Panc1 (cell line): ENCODE data around the gene SLC1A3. TPM values are rescaled to one million over a fixed set of nuclear protein-coding genes. Genes with fewer than 3 reads are reported as not detected.

Experiments
- ATAC-seq: fragments of 200-7000 bp; cut with Tn5 transposase; 2 replicates; pipeline ENCODE4 v1.9.1; 2020; ENCODE audit warnings: mild to moderate bottlenecking, moderate library complexity
- BruUV-seq: library from RNA; stranded (reverse); fragments of 400-500 nt; replicated peaks from 2 replicates; lab custom pipeline; 2021; lab: Mats Ljungman, UMichigan
- CTCF ChIA-PET: fragments of 300-600 bp; sonication (Branson Sonifier 250); formaldehyde crosslinking; loops from one replicate; lab custom pipeline; 2022; ENCODE audit warnings: antibody characterized with exemption; lab: Charles Lee
- POLR2A ChIA-PET: fragments of 300-600 bp; sonication (Branson Sonifier 250); formaldehyde crosslinking; loops from one replicate; lab custom pipeline; 2022; ENCODE audit warnings: antibody characterized with exemption; lab: Charles Lee
- DNase-seq: peaks from one replicate; pipeline ENCODE4 v3.0.0-alpha.2; 2010; ENCODE audit warnings: low read depth, low spot score
- H3K27ac ChIP-seq: 2 replicates; pipeline ENCODE4 v1.5.1; 2011; ENCODE audit warnings: mild to moderate bottlenecking, low read length, inconsistent platforms
- H3K27me3 ChIP-seq: fragments of 200-500 bp; sonication (Bioruptor generic); 2 replicates; pipeline ENCODE4 v1.6.0; 2014; ENCODE audit warnings: low read length, inconsistent platforms; ENCODE audit not compliant: control insufficient read depth, insufficient read depth
- H3K36me3 ChIP-seq: fragments of 200-500 bp; sonication (Bioruptor generic); 2 replicates; pipeline ENCODE4 v1.5.1; 2014; ENCODE audit warnings: inconsistent platforms, mild to moderate bottlenecking, low read length, moderate library complexity; ENCODE audit not compliant: control insufficient read depth, insufficient read depth
- H3K4me1 ChIP-seq: 2 replicates; pipeline ENCODE4 v1.5.1; 2011; ENCODE audit warnings: inconsistent platforms, mild to moderate bottlenecking, low read length, moderate library complexity; ENCODE audit not compliant: control insufficient read depth, insufficient read depth
- H3K4me3 ChIP-seq, 2 experiments: 2 replicates each; pipeline ENCODE4 v1.5.1; 2011 to 2012; ENCODE audit warnings: low read depth in 2 of 2, low read length in 2 of 2, mild to moderate bottlenecking in 2 of 2, inconsistent platforms in 1 of 2, moderate library complexity in 1 of 2
- H3K9me3 ChIP-seq: fragments of 200-500 bp; sonication (Bioruptor generic); 2 replicates; pipeline ENCODE4 v1.5.1; 2014; ENCODE audit warnings: low read depth, mild to moderate bottlenecking, inconsistent platforms, low read length, moderate library complexity; ENCODE audit not compliant: control insufficient read depth, insufficient read depth
- POLR2AphosphoS5 ChIP-seq: IDR thresholded peaks from 2 replicates; pipeline ENCODE4 v1.6.1; 2012; ENCODE audit warnings: mild to moderate bottlenecking, low read depth, low read length, moderate library complexity
- REST ChIP-seq, 2 experiments: IDR thresholded peaks; 2 replicates each; pipeline ENCODE4 v1.6.1; 2011 to 2012; ENCODE audit warnings: low read depth in 2 of 2, control low read depth in 1 of 2, low read length in 1 of 2, mild to moderate bottlenecking in 1 of 2, moderate library complexity in 1 of 2; ENCODE audit not compliant: insufficient read depth in 1 of 2
- SIN3A ChIP-seq: IDR thresholded peaks from 2 replicates; pipeline ENCODE4 v1.6.1; 2012; ENCODE audit warnings: low read depth, mild to moderate bottlenecking, low read length, moderate library complexity, borderline replicate concordance; ENCODE audit not compliant: insufficient read depth
- TCF7L2 ChIP-seq: IDR thresholded peaks from 2 replicates; pipeline ENCODE4 v1.6.1; 2011; ENCODE audit warnings: mild to moderate bottlenecking, low read depth, low read length, inconsistent platforms
- in situ Hi-C: cut with HindIII; loops from 2 replicates; pipeline ENCODE4 v1.10.0; 2016; ENCODE audit warnings: low sequenced_read_pairs, low pct_unique_long_range_greater_than_20kb
- intact Hi-C: fragments of 100-400 bp; cut with micrococcal nuclease; formaldehyde crosslinking; loops from one replicate; pipeline ENCODE4 v1.10.0; 2022; ENCODE audit not compliant: unreplicated experiment
- total RNA-seq: library from RNA; stranded (reverse); gene quantifications from one replicate; pipeline ENCODE4 v1.2.1, GENCODE V29; 2021; ENCODE audit not compliant: unreplicated experiment
- TF ChIP-seq, protein P1 (sequence below): fragments of 450-650 bp; IDR thresholded peaks from 2 replicates; pipeline ENCODE4 v1.5.1; 2017; ENCODE audit warnings: mild to moderate bottlenecking

The SLC1A3 gene
- total RNA-seq, 1 experiment from 2014 or later = 0.13 TPM

DNA sequence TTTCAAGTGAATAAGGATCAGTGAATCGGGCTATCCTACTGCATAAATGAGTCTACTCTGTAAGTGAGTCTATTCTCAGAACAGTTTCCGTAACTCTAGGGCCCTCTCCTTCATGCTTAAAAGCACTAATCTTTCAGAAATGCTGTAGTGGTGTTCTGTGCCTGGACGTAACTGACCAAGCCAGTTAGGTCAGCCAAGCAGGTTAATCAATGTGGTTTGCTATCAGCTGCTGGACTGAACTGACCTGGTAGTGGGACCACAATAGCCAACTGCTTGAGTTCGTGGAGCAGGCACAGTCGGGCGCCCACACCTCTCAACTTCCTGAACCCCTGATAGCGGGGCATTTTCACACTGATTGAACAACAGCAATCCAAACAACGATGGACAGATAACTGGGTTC is 6.8 kb downstream of the SLC1A3 start:
- Histone ChIP-seq H3K4me1 (no peaks in the 10 kb centered on the region), H3K27ac (no peak overlapping the region), H3K36me3 (no peaks in the 10 kb centered on the region), H3K4me3 (no peak overlapping the region), H3K27me3 (peaks cover 19% of the 10 kb centered on the region), H3K9me3 (no peaks in the 10 kb centered on the region)
- in situ Hi-C loops = no loop called here
- no peak for DNase-seq
- intact Hi-C loops = no loop called here
- no TSS peak for BruUV-seq
- ChIA-PET CTCF (no interaction called here), POLR2A (interaction anchor here (0.6 kb wide), 1 partner anchor 73 kb away, joined by 3 read pairs; no protein-coding TSS in a partner anchor)
- TF ChIP-seq POLR2AphosphoS5 (no peak), REST (IDR thresholded peaks at IDR 0.05; ENCODE audit: insufficient read depth in 1 of 2, low read depth in 2 of 2, low read length in 1 of 2) (no peak), TCF7L2 (no peak), SIN3A (no peak)
- TF ChIP-seq, protein P1, sequence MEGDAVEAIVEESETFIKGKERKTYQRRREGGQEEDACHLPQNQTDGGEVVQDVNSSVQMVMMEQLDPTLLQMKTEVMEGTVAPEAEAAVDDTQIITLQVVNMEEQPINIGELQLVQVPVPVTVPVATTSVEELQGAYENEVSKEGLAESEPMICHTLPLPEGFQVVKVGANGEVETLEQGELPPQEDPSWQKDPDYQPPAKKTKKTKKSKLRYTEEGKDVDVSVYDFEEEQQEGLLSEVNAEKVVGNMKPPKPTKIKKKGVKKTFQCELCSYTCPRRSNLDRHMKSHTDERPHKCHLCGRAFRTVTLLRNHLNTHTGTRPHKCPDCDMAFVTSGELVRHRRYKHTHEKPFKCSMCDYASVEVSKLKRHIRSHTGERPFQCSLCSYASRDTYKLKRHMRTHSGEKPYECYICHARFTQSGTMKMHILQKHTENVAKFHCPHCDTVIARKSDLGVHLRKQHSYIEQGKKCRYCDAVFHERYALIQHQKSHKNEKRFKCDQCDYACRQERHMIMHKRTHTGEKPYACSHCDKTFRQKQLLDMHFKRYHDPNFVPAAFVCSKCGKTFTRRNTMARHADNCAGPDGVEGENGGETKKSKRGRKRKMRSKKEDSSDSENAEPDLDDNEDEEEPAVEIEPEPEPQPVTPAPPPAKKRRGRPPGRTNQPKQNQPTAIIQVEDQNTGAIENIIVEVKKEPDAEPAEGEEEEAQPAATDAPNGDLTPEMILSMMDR = no peak
- no peak for ATAC-seq

- ATAC-seq (no peak), DNase-seq (no peak)
- TF ChIP-seq, protein P1 = no peak
- no peak for TF ChIP-seq SIN3A
- TF ChIP-seq REST (IDR thresholded peaks at IDR 0.05; ENCODE audit: insufficient read depth in 1 of 2, low read depth in 2 of 2, low read length in 1 of 2) = no peak
- no peak for TF ChIP-seq TCF7L2
- no peak for TF ChIP-seq POLR2AphosphoS5
- Histone ChIP-seq H3K36me3 (no peaks in the 10 kb centered on the region), H3K4me3 (no peak overlapping the region), H3K27ac (no peak overlapping the region), H3K4me1 (no peaks in the 10 kb centered on the region), H3K9me3 (no peaks in the 10 kb centered on the region), H3K27me3 (peaks cover 14% of the 10 kb centered on the region)
- ChIA-PET CTCF (interaction anchor here (0.5 kb wide), 1 partner anchor 9 kb away, joined by 5 read pairs; no protein-coding TSS in a partner anchor), POLR2A (interaction anchor here (0.6 kb wide), 1 partner anchor 74 kb away, joined by 3 read pairs; no protein-coding TSS in a partner anchor)
- intact Hi-C loops = no loop called here
- in situ Hi-C loops = no loop called here
- BruUV-seq = no TSS peak
Observed at GRCh38 chr5:36613771-36614656, 7.6 kb downstream of the SLC1A3 start.
